ENCODE data around the gene RFTN1. TPM values are rescaled to one million over a fixed set of nuclear protein-coding genes. Genes with fewer than 3 reads are reported as not detected.

Gene RFTN1
- total and polyA plus RNA-seq, 9 of the 15 experiments (the other 6 are each of a cell fraction or from before 2014, with no cell fraction given): 0.08 to 0.51 (median 0.11) TPM; not detected in 6

DNA sequence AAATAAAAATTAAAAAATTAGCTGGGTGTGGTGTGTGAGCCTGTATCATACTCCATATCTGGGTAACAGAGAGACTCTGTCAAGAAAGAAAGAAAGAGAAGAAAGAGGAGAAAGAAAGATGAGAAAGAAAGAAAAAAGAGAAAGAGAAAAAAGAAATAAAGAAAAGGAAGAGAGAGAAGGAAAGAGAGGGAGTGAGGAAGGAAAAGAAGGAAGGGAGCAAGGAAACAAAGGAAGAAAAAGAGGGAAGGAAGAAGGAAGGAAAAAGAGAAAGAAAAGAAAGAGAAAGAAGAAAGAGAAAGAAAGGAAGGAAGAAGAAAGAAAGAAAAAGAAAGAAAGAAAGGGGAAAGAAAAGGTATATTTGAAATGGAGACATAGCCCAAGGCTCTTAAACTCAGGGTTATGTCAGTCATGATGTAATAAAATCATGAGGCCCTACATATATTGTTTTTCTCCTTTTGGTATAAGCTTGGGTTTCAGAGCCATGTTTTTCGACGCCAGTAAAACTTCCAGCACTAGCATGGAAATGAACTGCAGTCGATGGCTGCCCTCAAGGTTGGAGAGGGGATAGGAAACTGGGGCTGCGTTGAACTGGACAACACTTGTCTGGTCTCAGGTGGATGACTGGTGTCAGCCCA is 38.0 kb upstream of the RFTN1 start (continued):
- TF ChIP-seq TOE1 (IDR thresholded peaks at IDR 0.05; ENCODE audit: borderline replicate concordance) (no peak), TOE1 (CRISPR knock-in tag; IDR thresholded peaks at IDR 0.05; ENCODE audit: borderline replicate concordance, low read depth) (no peak), ZNF583 (CRISPR knock-in tag; IDR thresholded peaks at IDR 0.05) (no peak), CXXC5 (CRISPR knock-in tag; IDR thresholded peaks at IDR 0.05) (0 out of 2 replicates have a peak, but pooled peaks have one; percentile 15), LARP7 (IDR thresholded peaks at IDR 0.05) (peak; percentile 98), CREBBP (IDR thresholded peaks at IDR 0.05; ENCODE audit: low read depth, low read length) (no peak), NCOA6 (IDR thresholded peaks at IDR 0.05) (no peak), EP300 (IDR thresholded peaks at IDR 0.05; ENCODE audit: low read length) (no peak), LCOR (CRISPR knock-in tag; IDR thresholded peaks at IDR 0.05) (no peak), MCM7 (IDR thresholded peaks at IDR 0.05) (0 out of 4 replicates have a peak, but pooled peaks of 1 of the 2 experiments have one; percentile 79), ILK (tag; IDR thresholded peaks at IDR 0.05; ENCODE audit: borderline replicate concordance, low read depth) (no peak), ARHGAP35 (IDR thresholded peaks at IDR 0.05; ENCODE audit: partially characterized antibody) (peak; percentile 58), ZNF133 (CRISPR knock-in tag; IDR thresholded peaks at IDR 0.05) (no peak), HCFC1 (IDR thresholded peaks at IDR 0.05; ENCODE audit: low read depth, low read length) (no peak), CBX2 (IDR thresholded peaks at IDR 0.05; ENCODE audit: insufficient read depth, low read length, poor library complexity, severe bottlenecking) (no peak), PRMT5 (CRISPR knock-in tag; IDR thresholded peaks at IDR 0.05) (no peak), XRCC3 (IDR thresholded peaks at IDR 0.05) (no peak), ZNF165 (CRISPR knock-in tag; IDR thresholded peaks at IDR 0.05; ENCODE audit: borderline replicate concordance) (no peak), ZNF316 (IDR thresholded peaks at IDR 0.05) (peak; percentile 5; the same call in 1 of the 2 replicates), KHSRP (IDR thresholded peaks at IDR 0.05) (peak; percentile 42; the same call in 1 of the 2 replicates), GTF2E2 (tag; IDR thresholded peaks at IDR 0.05) (no peak), TAF1 (IDR thresholded peaks at IDR 0.05; ENCODE audit: control insufficient read depth, extremely low read depth, insufficient read depth, low read length, severe bottlenecking) (no peak), HDAC6 (IDR thresholded peaks at IDR 0.05; ENCODE audit: low read depth, low read length) (no peak), PHTF2 (CRISPR knock-in tag; IDR thresholded peaks at IDR 0.05) (no peak)
- TF ChIP-seq, protein P1, sequence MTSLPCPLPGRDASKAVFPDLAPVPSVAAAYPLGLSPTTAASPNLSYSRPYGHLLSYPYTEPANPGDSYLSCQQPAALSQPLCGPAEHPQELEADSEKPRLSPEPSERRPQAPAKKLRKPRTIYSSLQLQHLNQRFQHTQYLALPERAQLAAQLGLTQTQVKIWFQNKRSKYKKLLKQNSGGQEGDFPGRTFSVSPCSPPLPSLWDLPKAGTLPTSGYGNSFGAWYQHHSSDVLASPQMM (CRISPR knock-in tag; IDR thresholded peaks at IDR 0.05): no peak
- TF ChIP-seq, protein P2, sequence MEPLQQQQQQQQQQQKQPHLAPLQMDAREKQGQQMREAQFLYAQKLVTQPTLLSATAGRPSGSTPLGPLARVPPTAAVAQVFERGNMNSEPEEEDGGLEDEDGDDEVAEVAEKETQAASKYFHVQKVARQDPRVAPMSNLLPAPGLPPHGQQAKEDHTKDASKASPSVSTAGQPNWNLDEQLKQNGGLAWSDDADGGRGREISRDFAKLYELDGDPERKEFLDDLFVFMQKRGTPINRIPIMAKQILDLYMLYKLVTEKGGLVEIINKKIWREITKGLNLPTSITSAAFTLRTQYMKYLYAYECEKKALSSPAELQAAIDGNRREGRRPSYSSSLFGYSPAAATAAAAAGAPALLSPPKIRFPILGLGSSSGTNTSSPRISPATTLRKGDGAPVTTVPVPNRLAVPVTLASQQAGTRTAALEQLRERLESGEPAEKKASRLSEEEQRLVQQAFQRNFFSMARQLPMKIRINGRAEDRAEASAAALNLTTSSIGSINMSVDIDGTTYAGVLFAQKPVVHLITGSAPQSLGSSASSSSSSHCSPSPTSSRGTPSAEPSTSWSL (CRISPR knock-in tag; IDR thresholded peaks at IDR 0.05; ENCODE audit: borderline replicate concordance): no peak
- TF ChIP-seq, protein P3, sequence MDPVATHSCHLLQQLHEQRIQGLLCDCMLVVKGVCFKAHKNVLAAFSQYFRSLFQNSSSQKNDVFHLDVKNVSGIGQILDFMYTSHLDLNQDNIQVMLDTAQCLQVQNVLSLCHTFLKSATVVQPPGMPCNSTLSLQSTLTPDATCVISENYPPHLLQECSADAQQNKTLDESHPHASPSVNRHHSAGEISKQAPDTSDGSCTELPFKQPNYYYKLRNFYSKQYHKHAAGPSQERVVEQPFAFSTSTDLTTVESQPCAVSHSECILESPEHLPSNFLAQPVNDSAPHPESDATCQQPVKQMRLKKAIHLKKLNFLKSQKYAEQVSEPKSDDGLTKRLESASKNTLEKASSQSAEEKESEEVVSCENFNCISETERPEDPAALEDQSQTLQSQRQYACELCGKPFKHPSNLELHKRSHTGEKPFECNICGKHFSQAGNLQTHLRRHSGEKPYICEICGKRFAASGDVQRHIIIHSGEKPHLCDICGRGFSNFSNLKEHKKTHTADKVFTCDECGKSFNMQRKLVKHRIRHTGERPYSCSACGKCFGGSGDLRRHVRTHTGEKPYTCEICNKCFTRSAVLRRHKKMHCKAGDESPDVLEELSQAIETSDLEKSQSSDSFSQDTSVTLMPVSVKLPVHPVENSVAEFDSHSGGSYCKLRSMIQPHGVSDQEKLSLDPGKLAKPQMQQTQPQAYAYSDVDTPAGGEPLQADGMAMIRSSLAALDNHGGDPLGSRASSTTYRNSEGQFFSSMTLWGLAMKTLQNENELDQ (CRISPR knock-in tag; IDR thresholded peaks at IDR 0.05; ENCODE audit: borderline replicate concordance): no peak
